PC-9 (cell line): Measurements from ENCODE around the gene TERT.

Experiments
- EZH2 ChIP-seq: fragments of 200-600 bp; sonication (generic); IDR thresholded peaks from 2 replicates; pipeline ENCODE4 v1.8.0; 2017; ENCODE audit warnings: antibody characterized with exemption, low read depth
- TF ChIP-seq, protein P1 (sequence below): fragments of 200-600 bp; sonication (generic); conservative IDR thresholded peaks from 2 replicates; pipeline ENCODE4 v1.6.1; 2017; ENCODE audit warnings: mixed run types, antibody characterized with exemption, mild to moderate bottlenecking, moderate library complexity

DNA sequence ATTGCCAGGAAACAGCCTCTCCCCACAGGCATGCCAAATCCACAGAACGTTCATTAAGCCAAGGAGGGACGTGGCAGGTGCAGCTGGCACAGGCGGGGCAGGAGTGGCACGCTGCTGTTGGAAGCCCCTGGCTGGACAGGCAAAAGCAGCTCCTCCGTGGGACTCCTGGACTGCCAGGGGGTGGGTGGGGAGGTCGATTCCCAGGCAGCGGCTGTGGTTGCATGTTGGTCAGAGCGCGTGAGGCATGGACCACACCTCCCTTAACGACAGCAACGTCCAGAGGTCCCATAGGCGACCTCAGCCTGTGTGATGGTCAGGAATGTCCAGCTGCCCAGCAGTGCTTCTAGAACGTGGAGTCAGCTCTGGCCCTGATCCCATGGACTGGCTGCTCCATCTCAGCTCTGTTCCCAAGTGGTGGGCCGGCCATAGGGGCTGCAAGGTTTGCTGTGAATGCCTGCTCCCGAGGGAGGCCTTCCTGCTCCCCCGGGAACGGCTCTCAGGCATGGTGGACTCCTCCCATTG is 86.6 kb downstream of the TERT start:
- no peak for TF ChIP-seq EZH2
- TF ChIP-seq, protein P1, sequence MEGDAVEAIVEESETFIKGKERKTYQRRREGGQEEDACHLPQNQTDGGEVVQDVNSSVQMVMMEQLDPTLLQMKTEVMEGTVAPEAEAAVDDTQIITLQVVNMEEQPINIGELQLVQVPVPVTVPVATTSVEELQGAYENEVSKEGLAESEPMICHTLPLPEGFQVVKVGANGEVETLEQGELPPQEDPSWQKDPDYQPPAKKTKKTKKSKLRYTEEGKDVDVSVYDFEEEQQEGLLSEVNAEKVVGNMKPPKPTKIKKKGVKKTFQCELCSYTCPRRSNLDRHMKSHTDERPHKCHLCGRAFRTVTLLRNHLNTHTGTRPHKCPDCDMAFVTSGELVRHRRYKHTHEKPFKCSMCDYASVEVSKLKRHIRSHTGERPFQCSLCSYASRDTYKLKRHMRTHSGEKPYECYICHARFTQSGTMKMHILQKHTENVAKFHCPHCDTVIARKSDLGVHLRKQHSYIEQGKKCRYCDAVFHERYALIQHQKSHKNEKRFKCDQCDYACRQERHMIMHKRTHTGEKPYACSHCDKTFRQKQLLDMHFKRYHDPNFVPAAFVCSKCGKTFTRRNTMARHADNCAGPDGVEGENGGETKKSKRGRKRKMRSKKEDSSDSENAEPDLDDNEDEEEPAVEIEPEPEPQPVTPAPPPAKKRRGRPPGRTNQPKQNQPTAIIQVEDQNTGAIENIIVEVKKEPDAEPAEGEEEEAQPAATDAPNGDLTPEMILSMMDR: no peak
